ENCODE measurements around the gene PPP1R2.

The PPP1R2 gene

GRCh38 chr3:195566797-195567196 lies 23.7 kb upstream of the PPP1R2 start:
- DNase-seq (ENCODE audit: low read depth in 2 of 3, low spot score in 2 of 3), result no peak

GRCh38 chr3:195565716-195566115 lies 22.6 kb upstream of the PPP1R2 start:
- no peak for DNase-seq (ENCODE audit: low read depth in 2 of 3, low spot score in 2 of 3)

GRCh38 chr3:195563317-195563716 lies 20.2 kb upstream of the PPP1R2 start:
- DNase-seq (ENCODE audit: low read depth in 2 of 3, low spot score in 2 of 3), result no peak

GRCh38 chr3:195559723-195560409 lies 16.7 kb upstream of the PPP1R2 start:
- no peak for DNase-seq (ENCODE audit: low read depth in 2 of 3, low spot score in 2 of 3)

GRCh38 chr3:195558602-195559001 lies 15.5 kb upstream of the PPP1R2 start:
- DNase-seq (ENCODE audit: low read depth in 2 of 3, low spot score in 2 of 3), result no peak

- DNase-seq (ENCODE audit: low read depth in 2 of 3, low spot score in 2 of 3), result no peak
These were observed 14.2 kb upstream of the PPP1R2 start for GRCh38 chr3:195557322-195557721.

- DNase-seq (ENCODE audit: low read depth in 2 of 3, low spot score in 2 of 3), result no peak
These were observed 13.3 kb upstream of the PPP1R2 start for GRCh38 chr3:195556390-195556789.

- no peak for DNase-seq (ENCODE audit: low read depth in 2 of 3, low spot score in 2 of 3)
These were observed 12.0 kb upstream of the PPP1R2 start for GRCh38 chr3:195555110-195555509.

- DNase-seq (ENCODE audit: low read depth in 2 of 3, low spot score in 2 of 3), result no peak
These were observed 11.3 kb upstream of the PPP1R2 start for GRCh38 chr3:195554458-195554857.

GRCh38 chr3:195553268-195553667 lies 10.1 kb upstream of the PPP1R2 start:
- no peak for DNase-seq (ENCODE audit: low read depth in 2 of 3, low spot score in 2 of 3)

GRCh38 chr3:195551381-195551978 lies 8.4 kb upstream of the PPP1R2 start:
- no peak for DNase-seq (ENCODE audit: low read depth in 2 of 3, low spot score in 2 of 3)

- no peak for DNase-seq (ENCODE audit: low read depth in 2 of 3, low spot score in 2 of 3)
These were observed 7.6 kb upstream of the PPP1R2 start for GRCh38 chr3:195550723-195551122.

GRCh38 chr3:195549931-195550519 lies 6.9 kb upstream of the PPP1R2 start:
- peak in 2 of 3 experiments; percentile 38 to 45 for DNase-seq (ENCODE audit: low read depth in 2 of 3, low spot score in 2 of 3)

- DNase-seq (ENCODE audit: low read depth in 2 of 3, low spot score in 2 of 3), result no peak
These were observed 5.9 kb upstream of the PPP1R2 start for GRCh38 chr3:195548987-195549386.

GRCh38 chr3:195548501-195548900 lies 5.4 kb upstream of the PPP1R2 start:
- no peak for DNase-seq (ENCODE audit: low read depth in 2 of 3, low spot score in 2 of 3)

- no peak for DNase-seq (ENCODE audit: low read depth in 2 of 3, low spot score in 2 of 3)
These were observed 4.9 kb upstream of the PPP1R2 start for GRCh38 chr3:195548006-195548405.

GRCh38 chr3:195546130-195546560 lies 3.0 kb upstream of the PPP1R2 start:
- no peak for DNase-seq (ENCODE audit: low read depth in 2 of 3, low spot score in 2 of 3)

GRCh38 chr3:195544634-195545033 lies 1.5 kb upstream of the PPP1R2 start:
- no peak for DNase-seq (ENCODE audit: low read depth in 2 of 3, low spot score in 2 of 3)

GRCh38 chr3:195544230-195544536 lies 1.1 kb upstream of the PPP1R2 start:
- no peak for DNase-seq (ENCODE audit: low read depth in 2 of 3, low spot score in 2 of 3)

GRCh38 chr3:195543500-195544229 lies 540 bp upstream of the PPP1R2 start:
- DNase-seq (ENCODE audit: low read depth in 2 of 3, low spot score in 2 of 3), result no peak

- no peak for DNase-seq (ENCODE audit: low read depth in 2 of 3, low spot score in 2 of 3)
These were observed 818 bp downstream of the PPP1R2 start for GRCh38 chr3:195542316-195542697.

GRCh38 chr3:195540511-195540910 lies 2.6 kb downstream of the PPP1R2 start:
- DNase-seq (ENCODE audit: low read depth in 2 of 3, low spot score in 2 of 3), result no peak

Measured in activated CD8-positive, alpha-beta memory T cell treated with anti-CD3 and anti-CD28 coated beads for 48 hours (primary cell).